Measurements from ENCODE around the gene PTGES2. TPM values are rescaled to one million over a fixed set of nuclear protein-coding genes. Genes with fewer than 3 reads are reported as not detected.
"Not testable (repeated sequence)": the region's sequence is repeated elsewhere in the genome, so short reads cannot be mapped to it uniquely, and the experiment has no call there.

The PTGES2 gene
- total RNA-seq, 1 donor from 2014 or later = 87.8 TPM

DNA sequence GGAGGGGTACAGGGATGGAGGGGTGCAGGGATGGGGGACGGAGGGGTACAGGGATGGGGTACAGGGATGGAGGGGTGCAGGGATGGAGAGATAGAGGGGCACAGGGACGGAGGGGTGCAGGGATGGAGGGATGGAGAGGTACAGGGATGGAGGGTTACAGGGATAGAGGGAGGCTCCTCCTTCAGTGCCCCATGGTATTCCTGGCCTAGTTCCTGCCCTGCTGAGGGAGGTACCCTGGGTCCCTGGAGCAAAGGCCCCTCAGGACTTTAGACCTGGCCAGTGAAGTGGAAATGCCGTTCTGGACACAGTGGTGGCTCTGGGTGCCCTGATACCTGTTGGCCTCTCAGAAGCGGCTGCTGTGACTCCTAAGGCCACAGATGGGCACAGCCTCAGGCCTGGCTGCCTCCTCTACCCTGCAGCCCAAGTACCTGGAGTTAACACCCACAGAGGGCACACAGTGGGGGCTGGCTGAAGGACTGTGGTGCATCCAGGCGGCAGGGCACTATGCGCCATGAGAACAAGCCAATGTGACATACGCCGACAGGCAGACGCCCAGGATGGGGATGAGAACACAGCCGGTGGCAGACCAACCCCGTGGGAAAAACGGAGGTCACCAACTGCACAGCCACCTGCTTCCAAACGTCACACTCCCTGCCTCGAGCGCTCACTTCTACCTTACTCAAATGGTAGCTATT is 8.4 kb downstream of the PTGES2 start:
- DNase-seq (ENCODE audit: low spot score) = no peak

DNA sequence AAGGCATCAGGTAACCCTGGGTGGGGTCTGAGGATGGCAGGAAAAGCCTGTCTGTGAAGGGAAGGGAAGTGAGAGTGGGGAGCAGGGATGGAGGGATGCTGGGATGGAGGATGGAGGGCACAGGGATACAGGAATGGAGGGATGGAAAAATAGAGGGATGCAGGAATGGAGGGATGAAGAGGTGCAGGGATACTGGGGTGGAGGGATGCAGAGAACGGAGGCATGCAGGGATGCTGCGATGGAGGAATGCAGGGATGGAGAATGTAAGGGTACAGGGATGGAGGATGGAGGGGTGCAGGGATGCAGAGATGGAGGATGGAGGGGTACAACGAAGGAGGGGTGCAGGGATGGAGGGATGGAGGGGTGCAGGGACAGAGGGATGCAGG is 9.1 kb downstream of the PTGES2 start:
- DNase-seq (ENCODE audit: low spot score) = no peak

DNA sequence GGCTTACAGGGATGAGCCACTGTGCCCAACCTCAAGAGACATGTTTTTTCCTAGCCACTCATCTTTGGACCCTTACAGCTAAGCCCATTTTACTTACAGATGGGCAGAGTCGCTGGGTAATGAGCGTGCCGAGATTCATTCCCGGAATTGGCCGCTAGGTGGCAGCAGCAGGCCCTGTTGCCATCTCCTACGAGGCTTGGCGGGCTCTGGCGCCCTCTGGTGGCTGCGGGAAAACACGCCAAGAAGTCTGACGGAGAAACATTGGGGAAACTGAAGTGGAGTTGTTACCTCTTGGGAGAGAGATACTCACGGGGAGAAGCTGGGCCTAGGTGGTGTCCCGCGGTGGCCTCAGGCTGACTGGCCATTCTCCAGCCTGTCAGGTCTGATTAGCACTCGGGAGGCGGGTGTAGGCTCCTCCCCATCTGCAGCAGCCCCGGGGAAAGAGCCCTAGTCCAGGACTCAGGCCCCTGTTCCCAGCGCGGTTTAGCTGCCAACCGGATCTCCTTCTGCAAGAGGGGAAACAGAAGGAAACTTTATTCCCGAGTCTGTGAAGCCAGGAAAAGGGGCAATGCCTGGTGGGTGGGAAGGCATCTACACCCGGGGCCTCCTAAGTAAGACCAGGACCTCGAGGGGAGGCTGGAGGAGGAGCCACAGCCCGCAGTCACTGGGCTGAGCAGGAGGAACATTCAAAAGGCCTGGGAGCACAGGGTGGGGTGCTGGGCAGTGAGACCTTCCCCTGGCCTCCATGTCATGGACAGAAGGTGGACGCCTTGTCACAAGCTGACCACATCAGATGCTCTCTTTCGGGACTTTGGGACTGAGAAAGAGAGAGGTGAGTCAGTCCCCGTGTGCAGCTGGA is 9.7 kb downstream of the PTGES2 start:
- DNase-seq (ENCODE audit: low spot score) = peak; percentile 95

DNA sequence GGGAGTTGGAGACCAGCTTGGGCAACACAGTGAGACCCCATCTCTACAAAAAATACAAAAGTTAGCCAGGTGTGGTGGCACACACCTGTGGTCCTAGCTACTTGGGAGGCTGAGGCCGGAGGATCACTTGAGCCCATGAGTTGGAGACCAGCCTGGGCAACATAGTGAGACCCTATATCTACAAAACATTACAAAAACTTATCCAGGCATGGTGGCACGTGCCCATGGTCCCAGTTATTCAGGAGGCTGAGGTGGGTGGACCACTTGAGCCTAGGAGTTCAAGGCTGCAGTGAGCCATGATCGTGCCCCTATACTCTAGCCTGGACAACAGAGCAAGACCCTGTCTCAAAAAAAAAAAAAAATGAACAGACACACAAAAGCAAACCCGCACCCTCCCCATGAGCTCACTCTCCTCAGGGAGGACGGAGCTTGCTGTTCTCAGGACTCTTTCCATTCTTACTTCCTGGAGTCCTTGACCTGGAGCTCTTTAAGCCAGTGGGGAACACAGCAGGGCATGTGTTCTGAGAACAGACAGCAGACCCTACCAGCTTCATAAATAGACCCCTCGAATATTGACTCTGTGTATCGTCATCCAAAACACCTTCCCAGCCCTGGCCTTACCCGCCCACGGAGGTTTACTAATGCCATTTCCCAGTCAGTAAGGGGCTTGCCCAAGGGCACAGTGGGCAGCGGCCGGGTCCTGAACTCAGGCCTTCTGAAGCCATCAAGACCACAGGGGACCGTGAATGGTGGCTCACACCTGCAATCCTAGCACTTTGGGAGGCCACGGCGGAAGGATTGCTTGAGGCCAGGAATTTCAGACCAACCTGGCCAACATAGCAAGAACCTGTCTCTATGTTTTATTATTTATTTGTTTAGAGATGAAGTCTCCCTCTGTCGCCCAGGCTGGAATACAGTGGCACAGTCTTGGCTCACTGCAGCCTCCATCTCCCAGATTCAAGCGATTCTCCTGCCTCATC is 11.1 kb downstream of the PTGES2 start:
- DNase-seq (ENCODE audit: low spot score) = no peak

DNA sequence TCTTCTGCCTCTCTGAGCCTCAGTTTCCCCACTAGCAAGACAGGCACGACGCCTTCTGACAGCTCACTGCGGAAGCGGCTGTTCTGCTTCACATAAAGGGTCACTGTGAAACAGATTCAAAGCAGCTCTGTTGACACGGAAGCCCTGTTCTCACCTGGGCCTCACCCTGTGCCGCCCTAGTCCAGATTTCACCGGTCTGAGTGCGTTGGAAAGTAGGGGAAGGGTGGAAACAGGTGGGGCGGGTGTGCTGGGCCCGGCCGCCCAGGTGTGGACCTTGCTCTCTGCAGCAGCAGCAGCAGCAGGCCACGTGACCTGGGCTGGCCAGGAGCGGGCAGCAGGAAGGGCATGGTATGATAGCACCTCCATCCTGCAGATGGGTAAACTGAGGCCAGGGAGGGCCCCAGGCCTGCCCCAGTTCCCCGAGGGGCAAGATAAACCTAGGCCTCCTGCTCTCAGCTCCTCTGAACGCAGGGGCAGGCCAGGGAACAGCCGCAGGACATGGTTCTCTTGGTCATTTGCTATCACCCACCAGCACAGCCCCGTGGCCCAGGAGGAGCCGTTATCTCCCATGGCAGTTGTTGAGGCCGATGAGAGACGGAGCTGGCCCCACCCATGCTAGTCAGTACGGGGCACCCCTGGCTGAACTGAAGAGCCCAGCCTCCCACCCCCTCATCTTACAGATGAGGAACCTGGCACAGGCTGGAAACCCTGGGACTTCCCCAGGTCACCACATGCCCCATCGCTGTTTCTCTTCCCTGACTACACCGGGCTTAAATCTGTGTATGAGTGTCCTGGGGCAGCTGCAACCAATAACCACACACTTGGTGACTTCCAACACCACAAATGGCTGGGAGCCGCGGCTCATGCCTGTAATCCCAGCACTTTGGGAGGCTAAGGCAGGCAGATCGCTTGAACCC is 12.1 kb downstream of the PTGES2 start:
- peak; percentile 86 for DNase-seq (ENCODE audit: low spot score)

DNA sequence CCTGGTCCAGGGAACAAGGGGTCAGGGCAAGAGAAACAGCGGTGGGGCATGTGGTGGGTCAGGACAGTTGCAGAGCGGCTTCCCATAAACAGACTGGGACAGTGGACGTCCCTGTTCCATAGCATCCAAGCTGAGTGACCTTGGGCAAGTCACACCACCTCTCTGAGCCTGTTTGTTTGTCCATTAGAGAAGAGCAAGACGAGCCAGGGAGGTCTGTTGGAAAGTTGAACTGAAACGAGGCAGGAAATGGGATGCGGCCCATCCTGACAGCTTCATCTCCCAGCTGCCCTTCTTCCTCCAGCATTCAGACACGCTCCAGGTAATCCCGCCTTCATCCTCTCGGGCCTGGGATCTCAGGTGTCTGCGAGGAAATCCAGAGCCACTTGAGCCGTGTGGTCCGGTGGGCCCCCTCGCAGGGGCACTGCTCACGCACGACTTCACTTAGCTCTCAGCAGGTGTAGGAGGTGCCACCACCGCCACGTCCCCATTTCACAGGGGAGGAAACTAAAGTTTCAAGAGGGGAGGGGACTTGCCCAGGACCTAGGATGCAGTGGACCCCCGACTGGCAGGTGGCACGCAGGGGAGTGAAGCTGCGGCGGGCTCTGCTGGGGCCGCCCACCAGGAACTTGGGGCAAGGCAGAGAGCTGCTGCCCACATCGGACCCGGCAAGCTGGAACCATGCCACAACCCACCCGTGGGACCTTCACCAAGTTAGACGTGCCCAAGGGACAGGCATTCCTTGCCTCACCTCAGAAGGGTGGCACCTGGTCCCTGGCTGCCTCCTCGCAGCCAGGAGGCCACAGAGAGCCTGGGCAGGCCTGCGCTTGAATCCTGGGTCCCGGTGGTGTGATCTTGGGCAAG is 13.0 kb downstream of the PTGES2 start:
- DNase-seq (ENCODE audit: low spot score) = no peak

DNA sequence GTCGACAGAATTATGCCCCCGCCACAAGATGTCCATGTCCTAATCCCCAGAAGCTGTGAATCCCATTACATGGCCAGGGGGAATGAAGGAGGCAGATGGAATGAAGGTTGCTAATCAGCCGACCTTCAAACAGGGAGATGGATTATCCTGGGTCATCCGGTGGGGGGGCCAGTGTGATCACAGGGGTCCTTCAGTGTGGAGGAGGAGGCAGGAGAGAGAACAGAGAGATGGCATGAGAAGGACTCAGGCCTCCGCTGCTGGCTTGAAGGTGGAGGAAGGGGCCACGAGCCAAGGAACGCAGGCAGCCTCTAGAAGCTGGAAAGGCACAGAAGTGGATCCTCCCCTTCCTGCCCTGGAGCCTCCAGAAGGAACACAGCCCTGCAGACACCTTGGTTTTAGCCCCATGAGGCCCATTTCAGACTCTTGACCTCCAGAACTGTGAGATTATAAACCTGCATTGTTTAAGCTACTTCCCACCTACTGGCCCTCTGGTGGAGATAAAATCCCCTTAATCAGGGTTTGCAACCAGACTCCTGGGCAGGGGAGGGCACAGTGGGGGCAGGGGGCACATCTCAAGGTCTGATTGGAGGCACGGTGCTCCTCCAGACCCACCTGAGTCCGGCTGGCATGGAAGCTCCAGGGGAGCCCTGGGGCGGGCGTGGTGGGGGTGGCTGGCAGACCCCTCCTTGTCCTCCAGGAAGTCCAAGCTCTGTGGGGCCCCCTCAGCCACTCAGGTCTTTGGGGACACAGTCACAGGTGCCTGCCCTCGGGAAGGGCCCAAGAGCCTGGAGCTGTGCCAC is 13.8 kb downstream of the PTGES2 start:
- DNase-seq (ENCODE audit: low spot score) = no peak

DNA sequence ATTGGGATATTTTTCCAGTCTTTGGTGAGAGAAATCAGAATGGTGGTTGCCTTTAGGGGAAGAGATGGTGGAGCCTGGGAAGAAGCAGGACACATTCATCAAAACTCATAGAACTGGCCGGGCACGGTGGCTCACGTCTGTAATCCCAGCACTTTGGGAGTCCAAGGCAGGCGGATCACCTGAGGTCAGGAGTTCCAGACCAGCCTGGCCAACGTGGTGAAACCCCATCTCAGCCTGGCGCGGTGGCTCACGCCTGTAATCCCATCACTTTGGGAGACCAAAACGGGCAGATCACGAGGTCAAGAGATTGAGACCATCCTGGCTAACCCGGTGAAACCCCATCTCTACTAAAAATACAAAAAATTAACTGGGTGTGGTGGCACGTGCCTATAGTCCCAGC is 15.8 kb downstream of the PTGES2 start:
- DNase-seq (ENCODE audit: low spot score) = not testable (repeated sequence)

DNA sequence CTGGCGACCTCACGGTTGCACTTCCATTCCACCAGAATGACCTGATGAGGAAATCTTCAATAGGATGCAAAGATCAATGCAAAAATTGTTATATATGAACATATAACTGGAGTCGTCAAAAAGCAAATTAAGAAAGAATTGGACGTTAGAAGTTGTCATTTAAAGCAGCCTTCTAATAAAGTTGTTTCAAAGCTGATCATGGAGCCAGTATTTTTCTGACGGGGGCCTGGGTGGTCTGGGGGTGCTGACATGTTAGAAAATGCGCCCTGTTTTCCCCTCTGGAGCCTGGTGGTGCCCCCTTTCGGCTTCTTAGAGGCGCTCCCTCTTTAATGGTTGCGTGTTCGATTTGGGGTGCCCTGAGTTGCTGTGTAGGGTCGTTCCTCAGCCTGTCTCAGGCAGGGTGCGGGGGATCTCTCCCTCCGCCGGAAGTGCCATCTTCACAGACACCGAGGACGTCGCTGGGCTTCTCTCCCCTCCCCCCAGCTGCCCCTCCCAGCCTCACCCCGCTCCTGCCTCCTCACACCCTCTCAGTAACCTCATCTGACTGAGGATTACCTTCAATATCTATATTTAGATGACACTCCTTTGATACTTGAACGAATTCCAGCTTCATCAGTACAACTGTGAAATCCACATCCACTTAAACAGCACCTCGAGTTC is 18.3 kb downstream of the PTGES2 start:
- DNase-seq (ENCODE audit: low spot score) = no peak

DNA sequence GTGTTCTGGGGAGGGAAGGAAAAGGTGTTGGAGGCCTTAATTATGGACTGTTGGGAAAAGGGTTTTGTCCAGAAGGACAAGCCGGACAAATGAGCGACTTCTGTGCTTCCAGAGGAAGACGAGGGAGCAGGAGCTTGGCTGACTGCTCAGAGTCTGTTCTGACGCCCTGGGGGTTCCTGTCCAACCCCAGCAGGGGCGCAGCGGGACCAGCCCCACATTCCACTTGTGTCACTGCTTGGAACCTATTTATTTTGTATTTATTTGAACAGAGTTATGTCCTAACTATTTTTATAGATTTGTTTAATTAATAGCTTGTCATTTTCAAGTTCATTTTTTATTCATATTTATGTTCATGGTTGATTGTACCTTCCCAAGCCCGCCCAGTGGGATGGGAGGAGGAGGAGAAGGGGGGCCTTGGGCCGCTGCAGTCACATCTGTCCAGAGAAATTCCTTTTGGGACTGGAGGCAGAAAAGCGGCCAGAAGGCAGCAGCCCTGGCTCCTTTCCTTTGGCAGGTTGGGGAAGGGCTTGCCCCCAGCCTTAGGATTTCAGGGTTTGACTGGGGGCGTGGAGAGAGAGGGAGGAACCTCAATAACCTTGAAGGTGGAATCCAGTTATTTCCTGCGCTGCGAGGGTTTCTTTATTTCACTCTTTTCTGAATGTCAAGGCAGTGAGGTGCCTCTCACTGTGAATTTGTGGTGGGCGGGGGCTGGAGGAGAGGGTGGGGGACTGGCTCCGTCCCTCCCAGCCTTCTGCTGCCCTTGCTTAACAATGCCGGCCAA is 19.1 kb downstream of the PTGES2 start:
- no peak for DNase-seq (ENCODE audit: low spot score)

DNA sequence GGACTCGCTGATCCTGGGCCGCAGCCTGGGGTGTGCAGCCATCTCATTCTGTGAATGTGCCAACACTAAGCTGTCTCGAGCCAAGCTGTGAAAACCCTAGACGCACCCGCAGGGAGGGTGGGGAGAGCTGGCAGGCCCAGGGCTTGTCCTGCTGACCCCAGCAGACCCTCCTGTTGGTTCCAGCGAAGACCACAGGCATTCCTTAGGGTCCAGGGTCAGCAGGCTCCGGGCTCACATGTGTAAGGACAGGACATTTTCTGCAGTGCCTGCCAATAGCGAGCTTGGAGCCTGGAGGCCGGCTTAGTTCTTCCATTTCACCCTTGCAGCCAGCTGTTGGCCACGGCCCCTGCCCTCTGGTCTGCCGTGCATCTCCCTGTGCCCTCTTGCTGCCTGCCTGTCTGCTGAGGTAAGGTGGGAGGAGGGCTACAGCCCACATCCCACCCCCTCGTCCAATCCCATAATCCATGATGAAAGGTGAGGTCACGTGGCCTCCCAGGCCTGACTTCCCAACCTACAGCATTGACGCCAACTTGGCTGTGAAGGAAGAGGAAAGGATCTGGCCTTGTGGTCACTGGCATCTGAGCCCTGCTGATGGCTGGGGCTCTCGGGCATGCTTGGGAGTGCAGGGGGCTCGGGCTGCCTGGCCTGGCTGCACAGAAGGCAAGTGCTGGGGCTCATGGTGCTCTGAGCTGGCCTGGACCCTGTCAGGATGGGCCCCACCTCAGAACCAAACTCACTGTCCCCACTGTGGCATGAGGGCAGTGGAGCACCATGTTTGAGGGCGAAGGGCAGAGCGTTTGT is 19.9 kb downstream of the PTGES2 start:
- no peak for DNase-seq (ENCODE audit: low spot score)

DNA sequence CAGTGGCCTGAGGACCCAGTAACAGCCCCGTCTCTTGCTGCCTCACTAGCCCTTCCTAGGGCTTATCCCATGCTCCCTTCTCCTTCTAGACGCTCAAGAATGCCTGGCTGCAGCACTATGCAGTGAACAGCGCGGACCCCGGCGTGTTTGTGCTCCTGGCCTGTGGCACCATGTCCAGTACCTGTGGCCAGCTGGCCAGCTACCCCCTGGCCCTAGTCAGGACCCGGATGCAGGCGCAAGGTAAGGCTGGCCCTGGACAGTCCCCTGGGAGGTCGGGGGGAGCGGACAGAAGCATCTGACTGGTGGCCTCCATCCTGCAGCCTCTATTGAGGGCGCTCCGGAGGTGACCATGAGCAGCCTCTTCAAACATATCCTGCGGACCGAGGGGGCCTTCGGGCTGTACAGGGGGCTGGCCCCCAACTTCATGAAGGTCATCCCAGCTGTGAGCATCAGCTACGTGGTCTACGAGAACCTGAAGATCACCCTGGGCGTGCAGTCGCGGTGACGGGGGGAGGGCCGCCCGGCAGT is 20.5 kb downstream of the PTGES2 start:
- no peak for DNase-seq (ENCODE audit: low spot score)

DNA sequence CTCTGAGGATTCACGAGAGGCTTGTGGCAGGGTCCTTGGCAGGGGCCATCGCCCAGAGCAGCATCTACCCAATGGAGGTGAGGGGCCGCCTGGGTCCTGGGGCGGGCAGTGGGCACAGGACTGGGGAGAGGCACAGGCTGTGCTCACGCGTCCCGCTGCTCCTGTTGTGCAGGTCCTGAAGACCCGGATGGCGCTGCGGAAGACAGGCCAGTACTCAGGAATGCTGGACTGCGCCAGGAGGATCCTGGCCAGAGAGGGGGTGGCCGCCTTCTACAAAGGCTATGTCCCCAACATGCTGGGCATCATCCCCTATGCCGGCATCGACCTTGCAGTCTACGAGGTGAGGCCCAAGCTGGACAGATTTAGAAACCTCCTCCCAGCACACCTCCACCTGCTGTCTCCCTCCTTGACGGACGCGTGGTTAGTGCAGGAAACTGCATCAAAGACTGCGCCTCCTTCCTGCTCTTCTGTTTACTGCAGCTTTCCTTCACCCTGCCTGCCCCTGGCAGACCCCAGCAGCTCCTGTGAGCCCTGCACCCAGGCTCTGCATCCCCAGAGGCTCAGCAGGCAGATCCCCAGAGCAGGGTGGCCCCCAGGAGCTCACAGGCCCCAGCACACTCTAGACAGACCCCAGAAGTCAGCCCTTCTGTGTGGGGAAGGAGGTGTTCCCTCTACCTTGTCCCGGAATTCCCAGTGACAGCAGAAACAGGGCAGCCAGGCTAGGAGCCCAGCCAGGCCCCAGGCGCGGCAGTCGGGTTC is 21.2 kb downstream of the PTGES2 start:
- DNase-seq (ENCODE audit: low spot score) = no peak

DNA sequence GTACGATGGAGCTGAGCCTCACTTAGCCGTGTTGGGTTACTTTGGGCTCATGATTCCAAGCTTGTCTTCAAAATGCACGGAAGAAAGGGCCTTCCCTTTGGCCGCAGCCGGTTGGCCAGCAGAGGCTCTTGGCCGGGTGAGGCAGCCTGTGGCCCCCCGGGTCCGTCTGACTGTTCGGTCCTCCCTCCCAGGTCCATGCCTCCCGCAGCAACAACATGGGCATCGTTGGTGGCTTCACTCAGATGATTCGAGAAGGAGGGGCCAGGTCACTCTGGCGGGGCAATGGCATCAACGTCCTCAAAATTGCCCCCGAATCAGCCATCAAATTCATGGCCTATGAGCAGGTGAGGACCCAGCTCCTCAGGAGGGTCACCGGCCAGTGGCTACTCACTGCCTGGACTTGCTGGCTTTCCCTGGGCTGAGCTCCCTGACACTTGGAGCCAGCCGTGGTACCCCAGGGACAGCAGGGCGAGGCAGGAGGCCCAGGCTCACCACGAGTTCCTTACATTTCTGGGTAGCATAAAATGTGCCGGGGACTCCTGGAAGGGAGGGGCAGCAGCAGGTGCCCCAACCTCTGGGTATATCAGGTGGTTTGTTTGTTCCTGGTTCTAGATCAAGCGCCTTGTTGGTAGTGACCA is 21.9 kb downstream of the PTGES2 start:
- DNase-seq (ENCODE audit: low spot score) = no peak

DNA sequence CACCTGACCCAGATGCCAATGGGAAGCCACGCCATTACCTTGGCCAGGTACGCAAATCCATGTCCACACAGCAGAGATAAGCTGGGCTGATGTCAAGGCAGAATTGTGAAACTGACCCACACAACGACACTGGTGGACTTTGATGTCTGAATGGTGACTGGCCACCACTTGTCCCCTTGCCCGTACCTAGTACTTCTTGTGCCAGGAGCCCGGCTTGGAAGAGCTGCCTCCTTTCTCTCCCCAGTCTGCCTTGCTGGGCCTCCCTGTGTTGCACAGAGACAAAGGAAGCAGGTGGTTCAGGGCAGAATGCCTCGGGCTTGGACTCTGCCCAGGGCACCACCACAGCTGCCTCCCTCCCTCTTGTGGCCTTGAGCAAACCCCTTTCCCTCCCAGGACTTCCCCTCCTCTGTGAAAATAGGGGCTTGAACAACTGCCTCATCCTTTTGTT is 23.3 kb downstream of the PTGES2 start:
- no peak for DNase-seq (ENCODE audit: low spot score)
